H1 (cell line): ENCODE results near the gene EPHB6. TPM values are rescaled to one million over a fixed set of nuclear protein-coding genes. Genes with fewer than 3 reads are reported as not detected.

Experiments used
- CBX8 ChIP-seq: fragments of 300-800, 300-1000 bp; sonication (generic); IDR thresholded peaks from 2 replicates; pipeline ENCODE4 v1.7.1; 2016; ENCODE audit warnings: low read depth, low read length, borderline replicate concordance
- CTBP2 ChIP-seq: IDR thresholded peaks from 2 replicates; pipeline ENCODE4 v1.7.0; 2011; ENCODE audit warnings: borderline replicate concordance, mild to moderate bottlenecking, moderate library complexity, mixed read lengths, low read length; ENCODE audit not compliant: insufficient read depth, insufficient read length
- FOSL1 ChIP-seq: IDR thresholded peaks from 2 replicates; pipeline ENCODE4 v1.6.1; 2011; ENCODE audit warnings: mild to moderate bottlenecking, low read depth, low read length, moderate library complexity; ENCODE audit not compliant: insufficient read depth
- RBBP5 ChIP-seq: IDR thresholded peaks from 2 replicates; pipeline ENCODE4 v1.7.1; 2012; ENCODE audit warnings: low read depth, mild to moderate bottlenecking, inconsistent platforms, low read length, moderate library complexity, borderline replicate concordance
- polyA plus RNA-seq, 7 experiments: library from polyadenylated mRNA; depleted of rRNA in 3 of 7; stranded (reverse) in 5 of 7; unstranded in 2 of 7; fragments of >200 nt in 5 of 7; fragments of 200-250 nt in 2 of 7; gene quantifications; 1 replicate in 5 of 7; 2 replicates in 1 of 7; 4 replicates in 1 of 7; pipeline versions ENCODE4 v1.2.1 to v1.2.3, GENCODE V29; 2011 to 2013; ENCODE audit warnings: missing spikeins in 2 of 7, mixed read lengths in 2 of 7
- total RNA-seq: library from RNA; stranded (reverse); fragmentation: NEBNext Ultra II Directional; extraction: Animal tissue kit (Norgen Biotek cat#: 25700); gene quantifications from 2 replicates; pipeline ENCODE4 v1.2.1, GENCODE V29; 2021

EPHB6 gene
- total and polyA plus RNA-seq, 2 of the 8 experiments (the other 6 are each of a cell fraction or from before 2014, with no cell fraction given): 19.7 TPM

GRCh38 chr7:142883145-142883544 is 28.3 kb downstream of the EPHB6 start (continued):
- TF ChIP-seq CTBP2 (no peak), CBX8 (no peak), FOSL1 (no peak), RBBP5 (no peak)
- TF ChIP-seq, all 59 proteins: peak for 0
